Kidney glomerular epithelial cell (primary cell): Measurements from ENCODE around the gene ZFYVE26.

Experiments
- DNase-seq: peaks from one replicate; lab custom pipeline; 2025; lab: John Stamatoyannopoulos, UW

ZFYVE26 gene

GRCh38 chr14:67815573-67816225 lies 691 bp downstream of the ZFYVE26 start:
- DNase-seq = peak; percentile 13

GRCh38 chr14:67814821-67815220 lies 1.6 kb downstream of the ZFYVE26 start:
- DNase-seq = no peak

DNA sequence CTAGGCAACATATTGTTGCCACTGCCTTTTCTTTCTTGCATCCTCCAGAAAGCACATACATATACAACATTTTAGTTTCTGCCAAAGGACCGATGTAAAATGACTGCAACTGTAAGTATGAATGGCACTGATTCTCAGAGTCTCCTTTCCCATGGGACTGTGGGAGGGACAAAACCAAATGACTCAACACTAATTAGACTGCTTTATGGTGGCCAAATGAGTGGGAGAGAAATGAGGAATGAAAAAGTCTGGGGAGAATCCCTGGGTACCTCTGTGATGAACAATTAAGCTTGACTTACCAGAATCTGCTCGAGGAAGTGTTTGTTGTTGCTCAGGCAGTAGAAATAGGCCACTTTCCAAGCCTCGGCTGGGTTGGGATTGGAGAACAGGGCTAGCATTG lies 10.1 kb downstream of the ZFYVE26 start:
- no peak for DNase-seq

- DNase-seq = no peak
These were observed 15.6 kb downstream of the ZFYVE26 start for GRCh38 chr14:67800743-67801142.

DNA sequence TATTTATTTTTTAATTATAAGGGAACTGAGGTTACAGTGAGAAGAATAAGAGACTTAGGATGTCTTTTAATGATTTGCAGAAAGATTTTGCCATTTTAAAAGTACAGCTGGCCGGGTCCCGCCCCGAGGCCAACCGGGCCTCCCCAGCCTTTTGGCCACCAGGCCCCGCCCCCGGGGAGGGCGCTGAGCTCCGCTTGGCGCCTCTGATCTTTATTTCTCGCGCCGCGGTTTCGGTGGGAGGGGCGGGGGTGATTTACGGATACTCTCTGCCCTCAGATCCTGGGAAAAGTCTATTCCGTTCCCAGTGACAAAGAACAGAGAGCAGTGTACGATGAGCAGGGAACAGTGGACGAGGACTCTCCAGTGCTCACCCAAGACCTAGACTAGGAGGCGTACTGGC lies 17.7 kb downstream of the ZFYVE26 start:
- DNase-seq = no peak

DNA sequence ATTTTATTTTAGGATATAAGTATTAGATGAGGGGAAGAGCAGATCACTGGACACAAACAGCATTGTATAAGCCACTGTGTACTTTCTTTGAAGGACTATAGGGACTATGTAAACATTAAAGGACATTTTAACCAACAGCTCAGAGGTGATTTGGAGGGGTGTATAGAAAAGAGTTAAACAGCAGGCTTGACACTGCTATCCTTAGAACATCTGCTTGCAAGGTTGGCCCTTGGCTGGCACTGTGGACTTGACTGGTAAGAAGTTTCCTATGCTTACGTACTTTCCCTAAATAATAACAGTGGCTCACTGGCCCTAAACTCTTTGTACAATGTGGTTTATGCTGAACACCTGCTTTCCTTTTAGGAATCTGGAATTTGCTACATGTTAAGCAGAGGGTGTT lies 28.7 kb downstream of the ZFYVE26 start:
- DNase-seq = no peak

GRCh38 chr14:67785270-67786109 lies 30.9 kb downstream of the ZFYVE26 start:
- no peak for DNase-seq

GRCh38 chr14:67784244-67784823 lies 32.1 kb downstream of the ZFYVE26 start:
- no peak for DNase-seq

DNA sequence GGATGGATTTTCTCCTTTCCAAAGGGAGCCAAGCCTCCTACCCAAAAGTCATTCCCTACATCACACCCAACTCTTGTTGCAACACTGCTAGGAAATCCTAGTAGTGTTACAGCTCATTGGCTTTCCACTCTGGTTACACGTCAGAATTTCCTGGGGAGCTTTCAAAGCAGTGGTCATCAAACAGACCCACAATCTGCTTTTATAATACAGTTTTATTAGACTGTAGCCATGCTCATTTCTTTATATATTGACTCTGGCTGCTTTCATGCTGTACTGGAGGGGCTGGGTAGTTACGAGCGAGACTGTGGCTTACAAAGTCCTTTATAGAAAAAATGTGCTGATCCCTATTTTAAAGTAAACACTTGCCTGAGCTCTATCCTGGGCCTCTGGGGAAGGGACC lies 34.3 kb downstream of the ZFYVE26 start:
- no peak for DNase-seq

GRCh38 chr14:67778792-67779191 lies 37.6 kb downstream of the ZFYVE26 start:
- no peak for DNase-seq

DNA sequence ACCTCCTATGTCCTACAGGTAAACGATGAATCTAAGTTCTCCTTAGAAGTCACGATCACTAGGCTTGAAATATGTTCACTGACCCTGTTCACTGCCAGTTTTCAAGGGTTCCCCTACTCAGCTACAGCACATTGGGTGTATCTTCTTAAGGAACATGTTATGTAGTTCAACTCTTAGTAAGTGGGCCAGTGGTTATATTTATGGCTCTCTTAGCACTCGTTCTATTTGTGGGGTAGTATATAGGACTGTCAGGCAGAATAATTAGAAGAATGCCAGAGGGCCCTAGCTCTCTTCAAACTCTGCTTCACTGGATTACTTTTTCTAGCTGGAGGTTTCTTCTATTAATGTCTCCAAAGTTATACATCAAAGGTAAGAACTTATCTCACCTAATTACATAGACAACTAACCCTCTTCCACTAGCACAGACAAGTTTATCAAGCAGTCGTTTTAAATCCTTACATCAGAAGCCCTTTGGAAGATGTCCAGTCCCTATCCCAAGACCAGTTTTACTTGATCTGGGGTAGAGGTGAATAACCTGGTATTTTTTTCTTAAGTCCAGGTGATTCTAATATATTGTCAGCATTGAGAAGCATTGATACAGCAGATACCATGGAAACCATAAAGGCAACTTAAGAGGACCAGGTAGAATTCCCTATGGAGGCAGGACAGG lies 39.6 kb downstream of the ZFYVE26 start:
- DNase-seq = no peak

GRCh38 chr14:67773844-67774377 lies 42.5 kb downstream of the ZFYVE26 start:
- DNase-seq = no peak

DNA sequence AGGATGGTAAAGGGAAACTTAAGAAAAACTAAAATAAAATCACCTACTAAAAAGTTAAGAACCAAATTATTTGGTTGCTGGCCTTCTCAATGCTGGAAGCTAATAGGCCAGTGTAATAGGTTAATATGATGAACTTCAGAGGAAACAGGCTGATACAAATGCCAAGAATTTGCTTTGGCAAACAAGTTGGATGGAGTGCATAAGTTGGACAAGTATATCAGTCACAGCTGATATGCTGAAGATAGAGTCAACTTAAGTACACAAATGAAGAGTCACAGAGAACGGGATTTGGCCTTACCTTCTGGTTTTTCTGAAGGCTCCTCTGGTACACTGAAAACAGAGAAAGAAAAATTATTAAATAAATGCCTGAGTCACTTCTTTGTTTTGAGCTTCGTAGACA lies 48.2 kb downstream of the ZFYVE26 start:
- no peak for DNase-seq

- DNase-seq = no peak
These were observed 50.2 kb downstream of the ZFYVE26 start for GRCh38 chr14:67766035-67766680.

- no peak for DNase-seq
These were observed 51.1 kb downstream of the ZFYVE26 start for GRCh38 chr14:67765192-67765834.

DNA sequence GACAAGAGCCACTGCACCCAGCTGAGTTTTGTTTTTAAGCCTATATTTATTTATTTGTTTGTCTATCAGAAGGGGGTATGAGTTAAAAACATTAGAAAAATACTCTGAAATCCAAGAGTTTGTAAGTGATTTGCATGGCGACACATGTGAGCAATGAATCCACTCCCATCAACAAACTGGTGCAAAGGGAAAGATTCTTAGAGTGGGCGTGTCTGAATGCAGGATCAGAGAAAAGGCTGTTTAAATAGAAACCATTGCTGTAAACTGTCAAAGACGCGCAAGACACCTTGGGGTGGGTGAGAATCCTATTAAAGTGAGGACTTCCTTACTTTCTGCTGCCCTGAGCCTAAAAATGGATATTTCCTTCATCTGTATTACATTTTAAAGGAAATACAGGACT lies 51.9 kb downstream of the ZFYVE26 start:
- DNase-seq = no peak

- DNase-seq = no peak
These were observed 53.1 kb downstream of the ZFYVE26 start for GRCh38 chr14:67763158-67763822.

- DNase-seq = no peak
These were observed 54.3 kb downstream of the ZFYVE26 start for GRCh38 chr14:67762051-67762450.

GRCh38 chr14:67759916-67760315 lies 56.5 kb downstream of the ZFYVE26 start:
- no peak for DNase-seq

DNA sequence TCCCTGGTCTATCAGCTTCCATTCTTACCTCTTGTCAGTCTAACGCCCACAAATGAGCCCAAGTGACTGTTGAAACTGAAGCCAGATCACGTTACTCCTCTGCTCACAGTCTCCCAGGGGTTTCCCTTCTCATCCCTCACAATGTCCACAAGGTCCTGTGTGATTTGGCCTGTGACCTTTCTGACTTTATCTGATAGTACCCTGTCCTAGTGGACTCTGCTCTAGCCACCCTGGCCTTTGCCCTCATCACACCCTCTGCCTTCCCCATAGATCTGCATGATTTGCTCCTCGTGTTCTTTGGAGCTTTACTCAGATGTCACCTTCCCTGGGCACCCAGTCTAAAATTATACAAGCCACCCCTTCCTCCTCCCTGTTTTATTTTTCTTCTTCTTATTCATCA lies 59.2 kb downstream of the ZFYVE26 start:
- DNase-seq = no peak

DNA sequence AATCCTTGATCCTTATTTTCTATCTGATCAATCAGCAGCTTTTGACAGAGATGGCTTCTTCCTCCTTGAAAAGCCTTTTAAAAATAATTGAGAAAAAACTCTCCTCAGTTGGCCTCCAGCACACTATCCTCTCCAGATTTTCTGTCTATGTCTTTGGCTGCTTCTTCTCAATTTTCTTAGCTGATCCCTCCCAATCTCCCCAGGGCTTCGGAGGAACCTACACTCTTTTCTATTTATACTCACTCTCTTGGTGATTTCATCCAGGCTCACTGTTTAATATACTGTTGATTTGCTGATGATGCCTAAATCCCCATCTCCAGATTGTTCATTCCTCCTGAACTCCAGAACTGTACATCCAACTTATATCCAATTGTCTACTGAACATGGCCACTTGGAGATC lies 59.9 kb downstream of the ZFYVE26 start:
- no peak for DNase-seq
